Fibroblast of the aortic adventitia (primary cell): Measurements from ENCODE around the gene FOXF1. TPM values are rescaled to one million over a fixed set of nuclear protein-coding genes. Genes with fewer than 3 reads are reported as not detected.

Experiments used
- DNase-seq: peaks from one replicate; pipeline ENCODE4 v3.0.0-alpha.2; 2010; ENCODE audit warnings: low read depth
- H3K4me3 ChIP-seq: 2 replicates; pipeline ENCODE4 v1.5.1; 2011; ENCODE audit warnings: low read depth, mild to moderate bottlenecking, control low read depth, low read length, moderate library complexity
- CTCF ChIP-seq: IDR thresholded peaks from 2 replicates; pipeline ENCODE4 v1.5.1; 2011; ENCODE audit warnings: mild to moderate bottlenecking, low read length, control low read depth, inconsistent platforms; ENCODE audit not compliant: insufficient read depth
- total RNA-seq: library from RNA; depleted of rRNA; stranded (reverse); fragments of >200 nt; gene quantifications from 2 replicates; pipeline ENCODE4 v1.2.3, GENCODE V29; 2012; ENCODE audit warnings: low replicate concordance

Gene FOXF1
- total RNA-seq, 1 donor, result 3.0 TPM

- TF ChIP-seq CTCF, result no peak
- H3K4me3 ChIP-seq, result no peak overlapping the region
- DNase-seq, result no peak
These were observed 13.9 kb upstream of the FOXF1 start for GRCh38 chr16:86496262-86496928.

GRCh38 chr16:86496929-86497461, 13.3 kb upstream of the FOXF1 start:
- no peak for TF ChIP-seq CTCF
- DNase-seq, result no peak
- no peak overlapping the region for H3K4me3 ChIP-seq

GRCh38 chr16:86497551-86498021, 12.7 kb upstream of the FOXF1 start:
- H3K4me3 ChIP-seq, result no peak overlapping the region
- DNase-seq, result no peak
- no peak for TF ChIP-seq CTCF

- no peak overlapping the region for H3K4me3 ChIP-seq
- DNase-seq, result no peak
- TF ChIP-seq CTCF, result peak; percentile 10
These were observed 12.1 kb upstream of the FOXF1 start for GRCh38 chr16:86498155-86498670.

GRCh38 chr16:86498671-86499439, 11.5 kb upstream of the FOXF1 start:
- no peak overlapping the region for H3K4me3 ChIP-seq
- peak; percentile 53 for DNase-seq
- no peak for TF ChIP-seq CTCF

- no peak overlapping the region for H3K4me3 ChIP-seq
- no peak for DNase-seq
- no peak for TF ChIP-seq CTCF
These were observed 10.9 kb upstream of the FOXF1 start for GRCh38 chr16:86499440-86499786.
